ENCODE results near the gene SDR9C7. TPM values are rescaled to one million over a fixed set of nuclear protein-coding genes. Genes with fewer than 3 reads are reported as not detected.

The SDR9C7 gene
- total RNA-seq, 1 experiment from 2014 or later = not detected

DNA sequence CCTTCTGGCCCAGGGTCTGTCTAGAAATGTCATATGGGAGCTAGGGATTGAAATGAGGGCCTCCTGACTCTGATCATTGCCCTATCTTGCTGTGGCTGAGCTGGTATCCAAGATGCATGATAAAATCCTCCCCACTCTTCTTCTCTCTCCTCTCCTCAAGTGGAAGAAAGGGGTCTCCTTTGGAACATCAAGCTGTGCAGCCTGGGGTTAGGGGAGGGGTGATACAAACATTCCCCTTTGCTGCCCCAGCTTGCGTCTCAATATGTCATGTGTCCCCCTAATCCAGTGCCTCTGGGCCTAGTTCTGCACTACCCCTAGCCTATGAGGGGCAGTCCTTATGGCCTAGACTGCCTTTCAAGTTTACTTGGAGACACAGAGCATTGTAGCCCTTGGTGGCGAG lies 14.7 kb upstream of the SDR9C7 start:
- CTCF ChIA-PET = no interaction called here
- Histone ChIP-seq H3K4me1 (ENCODE audit: control insufficient read depth in 1 of 2, insufficient read depth in 2 of 2, low read length in 2 of 2) (peaks cover 0 to 5% of the 10 kb centered on the region in 2 experiments; a peak in 1 of 4 replicates), H3K9me2 (ENCODE audit: insufficient read depth) (no peaks in the 10 kb centered on the region), H3K4me3 (replicated peaks in 1 of 2; ENCODE audit: low read depth in 1 of 2, low read length in 2 of 2) (no peak overlapping the region), H3K4me2 (ENCODE audit: low read length) (no peak overlapping the region), H3K27me3 (ENCODE audit: insufficient read depth, low read length) (no peaks in the 10 kb centered on the region), H3K9ac (ENCODE audit: low read length) (no peak overlapping the region), H3K36me3 (ENCODE audit: control insufficient read depth in 1 of 2, insufficient read depth in 2 of 2, low read length in 2 of 2) (no peaks in the 10 kb centered on the region), H3K79me2 (ENCODE audit: insufficient read depth, low read length) (no peaks in the 10 kb centered on the region), H4K20me1 (ENCODE audit: insufficient read depth) (no peaks in the 10 kb centered on the region), H2AFZ (ENCODE audit: low read depth, low read length, poor library complexity, severe bottlenecking) (no peak overlapping the region), H3K27ac (ENCODE audit: low read depth, low read length) (no peak overlapping the region), H3K9me3 (ENCODE audit: control insufficient read depth in 1 of 2, insufficient read depth in 1 of 2, low read depth in 1 of 2, low read length in 2 of 2) (no peaks in the 10 kb centered on the region)
- TF ChIP-seq, protein P1, sequence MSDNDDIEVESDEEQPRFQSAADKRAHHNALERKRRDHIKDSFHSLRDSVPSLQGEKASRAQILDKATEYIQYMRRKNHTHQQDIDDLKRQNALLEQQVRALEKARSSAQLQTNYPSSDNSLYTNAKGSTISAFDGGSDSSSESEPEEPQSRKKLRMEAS (IDR thresholded peaks at IDR 0.05) = no peak
- TF ChIP-seq SIN3A (IDR thresholded peaks at IDR 0.05; ENCODE audit: low read depth) (no peak), POLR2A (IDR thresholded peaks at IDR 0.05; ENCODE audit: borderline replicate concordance, extremely low read depth, insufficient read depth, insufficient read length) (no peak), FOSL1 (IDR thresholded peaks at IDR 0.05; ENCODE audit: low read depth) (no peak), EGR1 (IDR thresholded peaks at IDR 0.05; ENCODE audit: low read depth) (no peak), TCF7L2 (IDR thresholded peaks at IDR 0.05; ENCODE audit: borderline replicate concordance, extremely low read depth, insufficient read depth, insufficient read length) (no peak), JUND (IDR thresholded peaks at IDR 0.05) (no peak), CBX3 (IDR thresholded peaks at IDR 0.05; ENCODE audit: low read depth) (no peak), ZFX (IDR thresholded peaks at IDR 0.05) (no peak), CEBPB (IDR thresholded peaks at IDR 0.05; ENCODE audit: low read depth) (no peak), CTCF (IDR thresholded peaks at IDR 0.05 in 2 of 3, conservative IDR thresholded peaks at IDR 0.05 in 1 of 3; ENCODE audit: borderline replicate concordance in 1 of 3, insufficient read depth in 1 of 3, low read depth in 2 of 3, low read length in 2 of 3) (no peak), EZH2phosphoT487 (IDR thresholded peaks at IDR 0.05; ENCODE audit: borderline replicate concordance) (no peak), ZBTB33 (IDR thresholded peaks at IDR 0.05; ENCODE audit: extremely low read depth, insufficient replicate concordance, low read length) (no peak), SRF (IDR thresholded peaks at IDR 0.05; ENCODE audit: low read depth) (no peak), ELF1 (IDR thresholded peaks at IDR 0.05; ENCODE audit: borderline replicate concordance, low read depth) (no peak)
- TF ChIP-seq, protein P2, sequence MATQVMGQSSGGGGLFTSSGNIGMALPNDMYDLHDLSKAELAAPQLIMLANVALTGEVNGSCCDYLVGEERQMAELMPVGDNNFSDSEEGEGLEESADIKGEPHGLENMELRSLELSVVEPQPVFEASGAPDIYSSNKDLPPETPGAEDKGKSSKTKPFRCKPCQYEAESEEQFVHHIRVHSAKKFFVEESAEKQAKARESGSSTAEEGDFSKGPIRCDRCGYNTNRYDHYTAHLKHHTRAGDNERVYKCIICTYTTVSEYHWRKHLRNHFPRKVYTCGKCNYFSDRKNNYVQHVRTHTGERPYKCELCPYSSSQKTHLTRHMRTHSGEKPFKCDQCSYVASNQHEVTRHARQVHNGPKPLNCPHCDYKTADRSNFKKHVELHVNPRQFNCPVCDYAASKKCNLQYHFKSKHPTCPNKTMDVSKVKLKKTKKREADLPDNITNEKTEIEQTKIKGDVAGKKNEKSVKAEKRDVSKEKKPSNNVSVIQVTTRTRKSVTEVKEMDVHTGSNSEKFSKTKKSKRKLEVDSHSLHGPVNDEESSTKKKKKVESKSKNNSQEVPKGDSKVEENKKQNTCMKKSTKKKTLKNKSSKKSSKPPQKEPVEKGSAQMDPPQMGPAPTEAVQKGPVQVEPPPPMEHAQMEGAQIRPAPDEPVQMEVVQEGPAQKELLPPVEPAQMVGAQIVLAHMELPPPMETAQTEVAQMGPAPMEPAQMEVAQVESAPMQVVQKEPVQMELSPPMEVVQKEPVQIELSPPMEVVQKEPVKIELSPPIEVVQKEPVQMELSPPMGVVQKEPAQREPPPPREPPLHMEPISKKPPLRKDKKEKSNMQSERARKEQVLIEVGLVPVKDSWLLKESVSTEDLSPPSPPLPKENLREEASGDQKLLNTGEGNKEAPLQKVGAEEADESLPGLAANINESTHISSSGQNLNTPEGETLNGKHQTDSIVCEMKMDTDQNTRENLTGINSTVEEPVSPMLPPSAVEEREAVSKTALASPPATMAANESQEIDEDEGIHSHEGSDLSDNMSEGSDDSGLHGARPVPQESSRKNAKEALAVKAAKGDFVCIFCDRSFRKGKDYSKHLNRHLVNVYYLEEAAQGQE (IDR thresholded peaks at IDR 0.05; ENCODE audit: low read depth) = no peak
- DNase-seq (ENCODE audit: low read depth, low spot score) = no peak
- RAD21 ChIA-PET (ENCODE audit: low non-redundant PET in 1 of 2, low total read pairs in 2 of 2, uncharacterized antibody in 2 of 2, unreplicated experiment in 2 of 2) = no interaction called here
- intact Hi-C loops (cut with micrococcal nuclease) = loop anchor here (5.0 kb wide), 1 partner anchor 38 kb away; no protein-coding TSS in a partner anchor
- no peak for ATAC-seq
- no TSS peak for BruUV-seq (replicated peaks)
- POLR2A ChIA-PET = no interaction called here
